Stimulated activated CD4-positive, alpha-beta T cell treated with anti-CD3 and anti-CD28 coated beads, Interleukin-4, amount 100 ng/mL, for 48 hours (primary cell): Measurements from ENCODE around the gene SRGAP3.

Experiments used
- DNase-seq, 2 donors: peaks; one replicate each; pipeline ENCODE4 v3.0.0-alpha.2; 2020; ENCODE audit warnings: low read depth in 2 of 2

Gene SRGAP3

DNA sequence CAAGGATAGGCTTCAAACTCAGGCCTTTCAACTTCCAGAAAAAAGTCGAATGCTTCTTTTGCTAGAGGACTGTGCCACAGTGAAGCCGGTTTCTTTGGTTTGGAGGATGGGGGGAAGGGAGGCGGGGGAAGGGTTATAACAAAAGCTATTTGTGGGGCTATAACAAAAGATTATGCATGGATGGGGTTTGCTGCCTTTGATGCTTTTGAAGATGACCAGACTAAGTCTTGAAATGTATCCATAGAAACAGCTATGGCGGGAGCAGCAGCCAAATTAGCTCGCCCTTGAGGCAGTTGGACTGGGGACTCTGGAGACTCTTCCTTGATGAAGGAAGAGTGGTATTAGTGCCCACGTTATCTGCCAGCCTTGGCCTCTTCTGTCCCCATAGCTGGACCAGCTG is 47.5 kb downstream of the SRGAP3 start:
- no peak for DNase-seq

- no peak for DNase-seq
Measured at GRCh38 chr3:9201266-9201665, 48.2 kb downstream of the SRGAP3 start.

DNA sequence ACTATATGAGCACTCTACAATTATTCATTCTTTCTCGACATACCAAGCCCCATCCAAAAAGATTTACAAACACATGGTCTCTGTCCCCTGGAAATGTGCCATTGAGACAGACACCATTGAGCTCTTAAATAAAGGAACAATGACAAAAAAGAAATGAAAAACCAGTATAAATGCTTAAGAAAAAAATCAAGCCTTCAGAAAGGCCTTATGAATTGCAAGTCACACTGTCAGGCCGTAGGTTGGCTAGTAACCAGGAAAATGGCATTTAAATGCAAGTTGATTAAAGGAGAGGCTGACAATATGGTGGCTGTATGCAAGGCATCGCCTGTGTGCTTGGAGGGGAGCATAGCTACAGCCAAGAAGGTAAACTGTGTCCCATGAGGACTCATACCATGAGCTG is 49.7 kb downstream of the SRGAP3 start:
- DNase-seq = no peak

DNA sequence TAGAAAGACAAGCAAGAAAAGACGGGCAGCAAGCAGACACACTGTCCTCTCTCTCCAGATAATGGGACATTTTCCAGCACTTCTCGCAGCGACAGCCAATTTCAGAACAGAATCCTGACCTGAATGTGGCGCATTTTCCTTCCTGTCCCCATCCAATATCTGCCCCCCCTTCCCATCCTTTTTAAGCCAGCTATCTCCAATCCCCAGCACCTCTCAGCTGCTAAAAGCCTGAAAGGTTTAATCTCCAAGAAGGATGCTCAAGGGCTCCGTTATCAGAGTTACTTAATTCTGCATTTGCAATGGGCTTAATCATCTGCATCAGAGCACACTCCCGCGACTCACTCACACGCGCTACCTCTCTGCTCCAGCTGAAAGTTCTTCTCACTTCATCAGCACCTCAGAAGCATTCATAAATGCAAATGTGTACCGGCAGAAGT is 50.5 kb downstream of the SRGAP3 start:
- DNase-seq = no peak

- no peak for DNase-seq
Measured at GRCh38 chr3:9198261-9198660, 51.2 kb downstream of the SRGAP3 start.

DNA sequence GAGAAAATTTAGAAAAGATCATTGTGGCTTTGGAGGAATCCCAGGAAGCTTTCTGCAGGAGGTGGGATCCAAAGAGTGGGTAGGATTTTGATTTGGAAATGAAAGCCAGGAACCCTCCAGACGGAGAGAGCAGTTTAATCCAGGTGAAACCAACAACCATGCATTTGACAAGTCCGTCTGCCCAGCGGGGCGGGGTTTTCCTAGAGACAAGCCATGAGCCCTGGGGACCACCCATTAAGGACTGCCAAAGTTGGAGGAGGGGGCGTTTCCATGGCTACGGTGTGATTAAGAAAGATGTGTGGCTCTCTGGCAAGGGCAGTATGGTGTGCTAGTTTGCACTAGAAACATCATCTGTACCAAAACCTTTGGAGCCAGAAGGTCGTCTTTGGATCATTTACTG is 53.4 kb downstream of the SRGAP3 start:
- DNase-seq = no peak

- no peak for DNase-seq
Measured at GRCh38 chr3:9195390-9195789, 54.1 kb downstream of the SRGAP3 start.

- no peak for DNase-seq
Measured at GRCh38 chr3:9194509-9195184, 54.8 kb downstream of the SRGAP3 start.

DNA sequence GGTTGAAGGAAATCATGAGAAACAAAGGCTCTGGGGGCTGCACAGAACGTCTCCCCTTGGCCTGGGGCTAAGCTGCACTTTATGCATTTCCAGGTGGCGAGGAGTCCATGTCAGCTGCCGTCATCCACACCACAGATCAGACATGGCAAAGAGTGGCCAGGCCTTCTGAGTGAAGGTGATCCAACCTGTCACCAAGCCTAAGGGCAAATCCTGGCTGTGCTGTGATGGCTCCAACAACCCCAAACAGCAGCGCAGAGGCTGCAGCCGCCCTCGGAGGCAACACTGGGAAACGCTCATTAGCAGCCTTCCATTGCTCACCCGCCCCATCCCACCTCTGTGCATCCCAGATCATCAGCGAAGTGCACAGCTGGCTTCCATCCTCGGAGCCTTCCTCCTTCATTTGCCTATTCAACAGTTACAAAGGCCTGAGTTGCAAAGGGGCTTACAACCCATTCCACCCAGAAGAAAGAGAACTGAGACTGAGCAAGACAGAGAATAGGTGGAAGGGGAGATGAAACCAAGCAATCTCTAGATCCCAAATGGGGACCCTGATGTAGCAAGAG is 55.7 kb downstream of the SRGAP3 start:
- no peak for DNase-seq

GRCh38 chr3:9193211-9193610 is 56.2 kb downstream of the SRGAP3 start:
- DNase-seq = no peak

- DNase-seq = no peak
Measured at GRCh38 chr3:9192248-9193025, 57.0 kb downstream of the SRGAP3 start.

- DNase-seq = no peak
Measured at GRCh38 chr3:9190276-9190675, 59.2 kb downstream of the SRGAP3 start.

- no peak for DNase-seq
Measured at GRCh38 chr3:9188583-9188982, 60.9 kb downstream of the SRGAP3 start.

DNA sequence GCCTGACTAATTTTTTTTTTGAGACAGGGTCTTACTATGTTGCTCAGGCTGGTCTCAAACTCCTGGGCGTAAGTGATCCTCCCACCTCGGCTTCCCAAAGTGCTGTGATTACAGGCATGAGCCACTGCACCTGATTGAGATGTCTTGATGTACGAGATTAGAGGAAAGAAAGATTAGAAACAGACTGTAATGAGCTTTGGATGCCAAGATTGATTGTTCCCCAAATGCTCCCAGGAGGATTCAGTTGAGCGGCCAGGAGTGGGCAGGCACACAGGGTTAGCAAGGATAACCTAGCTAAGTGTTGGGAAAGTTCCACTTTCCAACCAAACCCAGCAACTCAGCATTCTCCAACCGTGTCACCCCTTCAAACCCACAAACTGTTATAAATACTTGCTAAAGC is 63.7 kb downstream of the SRGAP3 start:
- DNase-seq = no peak

DNA sequence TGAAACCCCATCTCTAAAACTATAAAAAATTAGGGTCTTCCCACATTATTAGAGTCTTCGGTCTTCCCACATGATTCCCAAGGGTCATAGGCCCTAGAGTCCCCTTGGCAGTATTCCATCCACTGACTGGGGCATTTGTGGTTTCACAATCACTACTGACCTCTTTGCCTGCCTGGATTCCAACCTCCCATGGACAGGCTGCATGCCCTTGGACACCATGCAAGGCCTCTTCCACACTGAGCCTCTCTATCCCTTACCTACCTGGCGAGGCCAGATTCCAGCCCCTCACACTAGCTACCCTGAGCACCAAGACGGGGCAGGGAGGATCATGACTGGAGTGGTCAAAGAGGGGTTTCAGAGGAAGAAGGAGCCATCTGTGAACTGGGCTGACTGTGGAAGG is 64.4 kb downstream of the SRGAP3 start:
- DNase-seq = no peak

DNA sequence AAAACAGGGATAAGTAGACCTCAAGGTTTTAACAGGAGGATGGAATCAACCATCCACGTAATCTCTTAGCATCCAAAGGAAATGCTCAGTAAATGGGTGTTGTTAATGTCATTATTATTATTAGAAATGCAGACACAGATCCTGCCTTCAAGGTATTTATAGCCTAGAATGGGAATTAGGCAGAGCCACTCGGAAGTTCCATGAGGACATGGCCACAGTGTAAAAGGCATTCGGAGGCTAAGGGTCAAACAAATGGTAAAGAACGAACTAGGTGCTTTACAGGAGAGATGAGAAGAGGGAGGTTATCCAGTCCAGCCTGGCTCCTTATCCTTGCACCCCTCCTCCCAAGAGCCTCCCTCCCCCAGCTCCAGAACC is 65.0 kb downstream of the SRGAP3 start:
- DNase-seq = no peak

GRCh38 chr3:9183811-9184460 is 65.5 kb downstream of the SRGAP3 start:
- DNase-seq = no peak

DNA sequence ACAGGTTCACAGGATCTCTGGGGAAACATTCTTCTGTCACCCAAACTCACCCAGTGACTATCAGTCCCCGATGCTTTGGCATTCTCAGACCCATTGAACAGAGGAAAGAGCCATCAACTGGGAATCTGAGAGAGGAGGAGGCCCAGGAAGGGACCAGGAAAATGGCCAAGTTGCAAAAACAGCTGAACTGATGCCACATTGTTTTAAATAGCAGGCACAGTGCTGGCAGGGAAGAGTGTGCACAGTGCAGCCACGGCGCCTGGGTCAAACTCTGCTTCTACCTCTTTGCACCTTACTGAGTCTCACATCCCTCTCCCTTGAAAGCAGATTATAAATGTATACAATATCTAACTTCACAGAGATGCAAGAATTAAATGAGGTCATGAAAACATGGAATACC is 66.4 kb downstream of the SRGAP3 start:
- DNase-seq = no peak

- DNase-seq = no peak
Measured at GRCh38 chr3:9180764-9181117, 68.7 kb downstream of the SRGAP3 start.

DNA sequence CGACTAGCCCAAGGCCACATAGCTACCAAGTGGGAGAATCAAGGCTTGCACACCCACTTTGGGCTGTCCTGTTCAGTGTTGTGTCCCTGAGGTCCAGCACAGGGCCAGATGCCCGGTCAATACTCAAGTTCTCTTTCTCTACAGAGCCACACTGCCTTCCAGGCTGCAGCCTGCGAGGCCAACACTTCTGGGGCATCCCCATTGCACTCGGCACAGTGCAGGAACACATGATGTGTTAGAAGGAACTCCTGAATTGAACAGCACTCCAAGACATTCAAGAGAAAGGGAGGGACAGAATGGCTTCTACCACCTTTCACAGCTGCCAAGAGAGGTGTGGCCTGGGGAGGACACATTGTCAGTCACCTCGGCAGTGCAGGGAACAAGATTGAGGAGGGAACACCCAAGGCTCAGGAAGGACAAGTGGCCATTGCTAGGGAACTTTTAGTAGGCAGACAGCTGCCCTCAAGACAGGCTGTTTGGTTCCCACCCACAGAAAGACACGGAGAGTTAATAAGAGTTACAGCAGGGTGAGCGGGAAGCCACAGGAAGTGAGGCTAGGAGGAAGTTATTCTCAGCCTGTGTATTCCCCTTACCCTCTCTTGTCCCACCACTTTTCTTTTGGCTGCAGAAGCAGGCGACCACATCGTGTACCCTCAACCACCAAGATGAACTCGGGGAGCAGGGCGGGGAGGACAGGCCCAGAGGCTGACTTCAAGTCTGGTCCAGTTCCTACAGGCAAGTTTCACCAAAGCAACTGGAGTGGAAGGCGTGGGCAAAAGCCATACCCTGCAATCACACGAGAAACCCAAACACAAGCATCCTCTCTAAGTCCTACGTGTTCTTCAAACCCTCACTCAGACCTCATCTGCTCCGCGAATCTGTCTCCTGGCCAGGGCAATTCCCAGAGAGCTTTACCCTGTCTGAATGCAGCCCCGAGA is 69.4 kb downstream of the SRGAP3 start:
- DNase-seq = no peak

- no peak for DNase-seq
Measured at GRCh38 chr3:9178697-9179096, 70.7 kb downstream of the SRGAP3 start.

DNA sequence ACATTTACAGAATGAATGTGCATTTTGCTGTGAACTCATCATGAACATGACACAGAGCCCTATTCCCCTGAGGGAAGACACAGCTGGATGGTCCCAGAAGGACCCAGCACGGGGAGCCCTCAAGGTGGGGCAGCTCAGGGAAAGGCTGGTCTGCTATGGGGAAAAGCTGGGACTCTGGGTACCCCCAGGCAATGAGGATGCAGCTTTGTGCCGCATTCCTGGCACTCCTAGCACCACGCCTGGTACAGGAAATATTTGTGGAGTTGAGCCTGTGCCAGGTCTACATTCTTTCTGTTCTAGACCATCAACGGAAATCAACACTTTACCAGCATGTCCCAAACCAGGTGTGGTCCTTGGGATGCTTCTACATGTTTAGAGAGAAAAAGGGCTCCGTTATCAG is 74.0 kb downstream of the SRGAP3 start:
- no peak for DNase-seq
